ENCODE measurements around the gene ACKR2. TPM values are rescaled to one million over a fixed set of nuclear protein-coding genes. Genes with fewer than 3 reads are reported as not detected.

ACKR2 gene
- total and polyA plus RNA-seq, 2 of the 13 experiments (the other 11 are each of a cell fraction or from before 2014, with no cell fraction given) = 1.1 to 1.9 TPM

DNA sequence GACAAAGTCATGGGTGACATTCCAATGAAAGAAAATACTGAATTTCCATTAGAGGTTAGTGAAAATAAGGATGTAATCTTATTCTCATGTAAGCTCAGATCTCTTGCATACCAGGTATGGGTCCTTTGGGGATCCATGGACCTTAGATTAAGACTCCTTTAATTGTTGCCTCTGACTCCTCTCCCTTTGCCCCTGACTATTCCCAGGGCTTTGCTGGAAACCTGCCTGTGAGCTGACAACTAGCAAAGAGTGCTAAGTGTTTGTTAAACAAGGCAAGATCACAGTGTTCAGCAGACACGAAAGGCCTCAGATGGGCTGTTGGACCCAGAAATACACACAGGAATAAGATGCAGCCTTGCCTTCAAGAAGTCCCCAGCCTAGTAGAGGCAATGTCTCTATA lies 32.1 kb downstream of the ACKR2 start:
- POLR2A ChIA-PET = no interaction called here
- H3K36me3 ChIP-seq (replicated peaks in 1 of 2; ENCODE audit: control insufficient read depth in 1 of 2, insufficient read depth in 2 of 2, low read length in 2 of 2) = no peaks in the 10 kb centered on the region
- in situ Hi-C loops (cut with HindIII; ENCODE audit: extremely low pct_ligation_motif_present, low pct_unique_long_range_greater_than_20kb) = loop anchor here (25.0 kb wide), 1 partner anchor 604 kb away; no protein-coding TSS in a partner anchor
- no peaks in the 10 kb centered on the region for H3K79me2 ChIP-seq (ENCODE audit: insufficient read depth, low read length)
- no peak overlapping the region for H3K4me3 ChIP-seq (replicated peaks in 1 of 3; ENCODE audit: insufficient read depth in 1 of 3, low read depth in 2 of 3, low read length in 3 of 3)
- CTCF ChIA-PET (ENCODE audit: low intra/inter-chr PET ratio, low total read pairs) = no interaction called here
- FAIRE-seq (no peak), DNase-seq (ENCODE audit: low spot score) (no peak), ATAC-seq (no peak)
- no peak overlapping the region for H3K27ac ChIP-seq (ENCODE audit: extremely low read length, insufficient read depth, low read length)
- no peak overlapping the region for H3K4me2 ChIP-seq (ENCODE audit: low read depth, low read length)
- no peaks in the 10 kb centered on the region for H3K27me3 ChIP-seq (ENCODE audit: control insufficient read depth in 1 of 2, insufficient read depth in 2 of 2, low read length in 2 of 2)
- WGBS (ENCODE audit: low lambda C conversion rate) = 53% methylated on average over 1 of the region's 1 CpG
- TF ChIP-seq TARDBP (CRISPR knock-in tag; IDR thresholded peaks at IDR 0.05) (no peak), ZNF12 (CRISPR knock-in tag; IDR thresholded peaks at IDR 0.05) (no peak), TCF7L2 (IDR thresholded peaks at IDR 0.05; ENCODE audit: low read depth, low read length) (no peak), NFATC3 (CRISPR knock-in tag; IDR thresholded peaks at IDR 0.05) (no peak), ZSCAN21 (CRISPR knock-in tag; IDR thresholded peaks at IDR 0.05; ENCODE audit: borderline replicate concordance) (no peak)
- TF ChIP-seq, protein P1, sequence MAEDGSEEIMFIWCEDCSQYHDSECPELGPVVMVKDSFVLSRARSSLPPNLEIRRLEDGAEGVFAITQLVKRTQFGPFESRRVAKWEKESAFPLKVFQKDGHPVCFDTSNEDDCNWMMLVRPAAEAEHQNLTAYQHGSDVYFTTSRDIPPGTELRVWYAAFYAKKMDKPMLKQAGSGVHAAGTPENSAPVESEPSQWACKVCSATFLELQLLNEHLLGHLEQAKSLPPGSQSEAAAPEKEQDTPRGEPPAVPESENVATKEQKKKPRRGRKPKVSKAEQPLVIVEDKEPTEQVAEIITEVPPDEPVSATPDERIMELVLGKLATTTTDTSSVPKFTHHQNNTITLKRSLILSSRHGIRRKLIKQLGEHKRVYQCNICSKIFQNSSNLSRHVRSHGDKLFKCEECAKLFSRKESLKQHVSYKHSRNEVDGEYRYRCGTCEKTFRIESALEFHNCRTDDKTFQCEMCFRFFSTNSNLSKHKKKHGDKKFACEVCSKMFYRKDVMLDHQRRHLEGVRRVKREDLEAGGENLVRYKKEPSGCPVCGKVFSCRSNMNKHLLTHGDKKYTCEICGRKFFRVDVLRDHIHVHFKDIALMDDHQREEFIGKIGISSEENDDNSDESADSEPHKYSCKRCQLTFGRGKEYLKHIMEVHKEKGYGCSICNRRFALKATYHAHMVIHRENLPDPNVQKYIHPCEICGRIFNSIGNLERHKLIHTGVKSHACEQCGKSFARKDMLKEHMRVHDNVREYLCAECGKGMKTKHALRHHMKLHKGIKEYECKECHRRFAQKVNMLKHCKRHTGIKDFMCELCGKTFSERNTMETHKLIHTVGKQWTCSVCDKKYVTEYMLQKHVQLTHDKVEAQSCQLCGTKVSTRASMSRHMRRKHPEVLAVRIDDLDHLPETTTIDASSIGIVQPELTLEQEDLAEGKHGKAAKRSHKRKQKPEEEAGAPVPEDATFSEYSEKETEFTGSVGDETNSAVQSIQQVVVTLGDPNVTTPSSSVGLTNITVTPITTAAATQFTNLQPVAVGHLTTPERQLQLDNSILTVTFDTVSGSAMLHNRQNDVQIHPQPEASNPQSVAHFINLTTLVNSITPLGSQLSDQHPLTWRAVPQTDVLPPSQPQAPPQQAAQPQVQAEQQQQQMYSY (CRISPR knock-in tag; IDR thresholded peaks at IDR 0.05) = no peak
- H2AFZ ChIP-seq (ENCODE audit: low read length) = no peak overlapping the region
- H3K4me1 ChIP-seq (ENCODE audit: insufficient read depth, low read length) = peaks cover 58% of the 10 kb centered on the region
- no peaks in the 10 kb centered on the region for H3K9me3 ChIP-seq (ENCODE audit: low read length)
- BruUV-seq (replicated peaks) = no TSS peak
- no peak overlapping the region for H3K9ac ChIP-seq (ENCODE audit: insufficient read depth, low read depth, low read length)
- intact Hi-C loops (cut with micrococcal nuclease; ENCODE audit: unreplicated experiment) = no loop called here
- no peaks in the 10 kb centered on the region for H4K20me1 ChIP-seq (ENCODE audit: insufficient read depth, low read length)
